ENCODE data around the gene CLEC5A.
"Not testable (repeated sequence)": the region's sequence is repeated elsewhere in the genome, so short reads cannot be mapped to it uniquely, and the experiment has no call there.

DNA sequence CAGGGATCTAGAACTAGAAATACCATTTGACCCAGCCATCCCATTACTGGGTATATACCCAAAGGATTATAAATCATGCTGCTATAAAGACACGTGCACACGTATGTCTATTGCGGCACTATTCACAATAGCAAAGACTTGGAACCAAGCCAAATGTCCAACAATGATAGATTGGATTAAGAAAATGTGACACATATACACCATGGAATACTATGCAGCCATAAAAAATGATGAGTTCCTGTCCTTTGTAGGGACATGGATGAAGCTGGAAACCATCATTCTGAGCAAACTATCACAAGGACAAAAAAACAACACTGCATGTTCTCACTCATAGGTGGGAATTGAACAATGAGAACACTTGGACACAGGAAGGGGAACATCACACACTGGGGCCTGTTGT is 47.4 kb downstream of the CLEC5A start:
- TF ChIP-seq, protein P1, sequence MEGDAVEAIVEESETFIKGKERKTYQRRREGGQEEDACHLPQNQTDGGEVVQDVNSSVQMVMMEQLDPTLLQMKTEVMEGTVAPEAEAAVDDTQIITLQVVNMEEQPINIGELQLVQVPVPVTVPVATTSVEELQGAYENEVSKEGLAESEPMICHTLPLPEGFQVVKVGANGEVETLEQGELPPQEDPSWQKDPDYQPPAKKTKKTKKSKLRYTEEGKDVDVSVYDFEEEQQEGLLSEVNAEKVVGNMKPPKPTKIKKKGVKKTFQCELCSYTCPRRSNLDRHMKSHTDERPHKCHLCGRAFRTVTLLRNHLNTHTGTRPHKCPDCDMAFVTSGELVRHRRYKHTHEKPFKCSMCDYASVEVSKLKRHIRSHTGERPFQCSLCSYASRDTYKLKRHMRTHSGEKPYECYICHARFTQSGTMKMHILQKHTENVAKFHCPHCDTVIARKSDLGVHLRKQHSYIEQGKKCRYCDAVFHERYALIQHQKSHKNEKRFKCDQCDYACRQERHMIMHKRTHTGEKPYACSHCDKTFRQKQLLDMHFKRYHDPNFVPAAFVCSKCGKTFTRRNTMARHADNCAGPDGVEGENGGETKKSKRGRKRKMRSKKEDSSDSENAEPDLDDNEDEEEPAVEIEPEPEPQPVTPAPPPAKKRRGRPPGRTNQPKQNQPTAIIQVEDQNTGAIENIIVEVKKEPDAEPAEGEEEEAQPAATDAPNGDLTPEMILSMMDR (IDR thresholded peaks at IDR 0.05; ENCODE audit: low read length), result not testable (repeated sequence)
- not testable (repeated sequence) for TF ChIP-seq EZH2 (optimal IDR thresholded peaks at IDR 0.05; ENCODE audit: low read depth, low read length); EZH2phosphoT487 (IDR thresholded peaks at IDR 0.05; ENCODE audit: low read length)

All from MM.1S (cell line).